Measurements from ENCODE around the gene ZNF768. TPM values are rescaled to one million over a fixed set of nuclear protein-coding genes. Genes with fewer than 3 reads are reported as not detected.

The ZNF768 gene
- total and polyA plus RNA-seq, 12 donors = 8.7 to 103 (median 30.9) TPM

- TF ChIP-seq CTCF (IDR thresholded peaks at IDR 0.05) (no peak), POLR2A (IDR thresholded peaks at IDR 0.05) (no peak)
- Histone ChIP-seq H3K36me3 (replicated peaks in 1 of 2) (no peaks in the 10 kb centered on the region), H3K27ac (no peak overlapping the region), H3K4me3 (no peak overlapping the region), H3K4me1 (replicated peaks in 1 of 2) (no peaks in the 10 kb centered on the region), H3K9me3 (replicated peaks in 1 of 3) (no peaks in the 10 kb centered on the region), H3K27me3 (peaks cover 8% of the 10 kb centered on the region)
- intact Hi-C loops (cut with DNase I) = no loop called here
- no peak for DNase-seq
- 40 to 67% (median 65%) methylated on average over 3 of the region's 3 CpGs for WGBS, 4 donors
Measured at GRCh38 chr16:30476991-30477390, 49.4 kb downstream of the ZNF768 start.

- Histone ChIP-seq H3K4me3 (no peak overlapping the region), H3K36me3 (replicated peaks in 1 of 2) (no peaks in the 10 kb centered on the region), H3K27me3 (peaks cover 8% of the 10 kb centered on the region), H3K4me1 (replicated peaks in 1 of 2) (no peaks in the 10 kb centered on the region), H3K9me3 (replicated peaks in 1 of 3) (no peaks in the 10 kb centered on the region), H3K27ac (no peak overlapping the region)
- intact Hi-C loops (cut with DNase I) = no loop called here
- WGBS, 4 donors = 79 to 83% (median 81%) methylated on average over 7 of the region's 7 CpGs
- no peak for TF ChIP-seq CTCF (IDR thresholded peaks at IDR 0.05)
- TF ChIP-seq POLR2A (IDR thresholded peaks at IDR 0.05) = no peak
- no peak for DNase-seq
Measured at GRCh38 chr16:30474684-30475083, 51.7 kb downstream of the ZNF768 start.

- 22 to 43% (median 31%) methylated on average over 2 to 35 of the region's 35 CpGs for WGBS, 4 donors
- Histone ChIP-seq H3K4me3 (no peak overlapping the region), H3K27me3 (peaks cover 8% of the 10 kb centered on the region), H3K4me1 (replicated peaks in 1 of 2) (no peaks in the 10 kb centered on the region), H3K36me3 (replicated peaks in 1 of 2) (no peaks in the 10 kb centered on the region), H3K27ac (no peak overlapping the region), H3K9me3 (replicated peaks in 1 of 3) (no peaks in the 10 kb centered on the region)
- TF ChIP-seq CTCF (IDR thresholded peaks at IDR 0.05) (no peak), POLR2A (IDR thresholded peaks at IDR 0.05) (no peak)
- intact Hi-C loops (cut with DNase I) = no loop called here
- no peak for DNase-seq
Measured at GRCh38 chr16:30474074-30474452, 52.3 kb downstream of the ZNF768 start.

Small RNA genes lying within 50 kb of the gene (microRNA-seq; reads per million reads assigned to microRNA genes)
- gene MIR4518 = 0 to 0.57 (median 0) reads per million in 3 donors

Small RNA genes lying within 50 kb of the gene (small RNA-seq; reads per million reads assigned to genes)
- gene MIR4518 = 0 reads per million in 2 donors
- gene RNU7-61P = 0 reads per million in 2 donors

Other genes with a start within 250 kb of the ZNF768 start
- 10 to 100 TPM; 27.5 to 95.8 (median 77.0) TPM for gene CD2BP2, start 171.3 kb downstream of the ZNF768 start, total RNA-seq
- gene CD2BP2, start 171.3 kb downstream of the ZNF768 start, polyA plus RNA-seq = 10 to 100 TPM; 53.5 to 95.6 (median 58.0) TPM
- 10 to 100 TPM; 17.0 to 67.7 (median 44.0) TPM for gene TBC1D10B, start 156.1 kb downstream of the ZNF768 start, total RNA-seq
- gene TBC1D10B, start 156.1 kb downstream of the ZNF768 start, polyA plus RNA-seq = 10 to 100 TPM; 33.7 to 65.4 (median 44.3) TPM
- gene MYL11, start 151.8 kb downstream of the ZNF768 start, total RNA-seq = 1 to 10 TPM in 2 of 9 donors, not detected in 7; 1.1 to 2.9 TPM
- gene MYL11, start 151.8 kb downstream of the ZNF768 start, polyA plus RNA-seq = 1 to 10 TPM in 1 of 3 donors, not detected in 2; 2.7 TPM
- 1 to 10 TPM in 7 of 9 donors, under 1 TPM in 1, not detected in 1; 0.11 to 5.5 (median 2.3) TPM for gene SEPTIN1, start 144.0 kb downstream of the ZNF768 start, total RNA-seq
- gene SEPTIN1, start 144.0 kb downstream of the ZNF768 start, polyA plus RNA-seq = 10 to 100 TPM in 1 of 3 donors, 1 to 10 TPM in 1, under 1 TPM in 1; 0.75 to 19.8 (median 9.3) TPM
- 10 to 100 TPM in 3 of 9 donors, 1 to 10 TPM in 6; 5.7 to 23.8 (median 8.9) TPM for gene ZNF48, start 131.1 kb downstream of the ZNF768 start, total RNA-seq
- gene ZNF48, start 131.1 kb downstream of the ZNF768 start, polyA plus RNA-seq = 1 to 10 TPM; 2.6 to 5.6 (median 4.2) TPM
- gene ZNF771, start 119.0 kb downstream of the ZNF768 start, total RNA-seq = 10 to 100 TPM in 7 of 9 donors, 1 to 10 TPM in 2; 8.2 to 81.3 (median 15.8) TPM
- gene ZNF771, start 119.0 kb downstream of the ZNF768 start, polyA plus RNA-seq = 10 to 100 TPM in 1 of 3 donors, 1 to 10 TPM in 2; 2.8 to 12.2 (median 9.5) TPM
- 10 to 100 TPM; 13.9 to 33.9 (median 29.5) TPM for gene DCTPP1, start 96.5 kb downstream of the ZNF768 start, total RNA-seq
- 10 to 100 TPM; 11.7 to 15.2 (median 13.3) TPM for gene DCTPP1, start 96.5 kb downstream of the ZNF768 start, polyA plus RNA-seq
- gene SEPHS2, start 80.7 kb downstream of the ZNF768 start, total RNA-seq = 10 to 100 TPM; 10.7 to 60.5 (median 46.2) TPM
- 10 to 100 TPM; 18.9 to 54.5 (median 21.9) TPM for gene SEPHS2, start 80.7 kb downstream of the ZNF768 start, polyA plus RNA-seq
- 10 to 100 TPM in 1 of 9 donors, 1 to 10 TPM in 7, under 1 TPM in 1; 0.72 to 14.7 (median 4.7) TPM for gene ITGAL, start 53.8 kb downstream of the ZNF768 start, total RNA-seq
- gene ITGAL, start 53.8 kb downstream of the ZNF768 start, polyA plus RNA-seq = 10 to 100 TPM in 1 of 3 donors, 1 to 10 TPM in 2; 2.1 to 10.6 (median 2.6) TPM
- gene ZNF747, start 8.3 kb upstream of the ZNF768 start, total RNA-seq = 10 to 100 TPM in 8 of 9 donors, 1 to 10 TPM in 1; 8.6 to 19.9 (median 15.2) TPM
- gene ZNF747, start 8.3 kb upstream of the ZNF768 start, polyA plus RNA-seq = 1 to 10 TPM; 7.7 to 9.3 (median 8.4) TPM
- gene ZNF764, start 31.8 kb upstream of the ZNF768 start, total RNA-seq = 10 to 100 TPM in 3 of 9 donors, 1 to 10 TPM in 6; 4.9 to 15.0 (median 9.6) TPM
- 1 to 10 TPM; 3.6 to 9.7 (median 5.9) TPM for gene ZNF764, start 31.8 kb upstream of the ZNF768 start, polyA plus RNA-seq
- gene ZNF688, start 45.1 kb upstream of the ZNF768 start, total RNA-seq = 10 to 100 TPM; 10.3 to 33.2 (median 17.9) TPM
- gene ZNF688, start 45.1 kb upstream of the ZNF768 start, polyA plus RNA-seq = 10 to 100 TPM; 16.4 to 43.4 (median 33.9) TPM
- 10 to 100 TPM in 8 of 9 donors, 1 to 10 TPM in 1; 9.4 to 37.0 (median 14.8) TPM for gene ZNF785, start 59.1 kb upstream of the ZNF768 start, total RNA-seq
- 10 to 100 TPM in 1 of 3 donors, 1 to 10 TPM in 2; 3.4 to 11.2 (median 8.9) TPM for gene ZNF785, start 59.1 kb upstream of the ZNF768 start, polyA plus RNA-seq
- gene ZNF689, start 83.8 kb upstream of the ZNF768 start, total RNA-seq = 10 to 100 TPM in 4 of 9 donors, 1 to 10 TPM in 5; 6.8 to 12.9 (median 9.9) TPM
- 1 to 10 TPM; 2.9 to 6.4 (median 3.2) TPM for gene ZNF689, start 83.8 kb upstream of the ZNF768 start, polyA plus RNA-seq
- gene PRR14, start 124.4 kb upstream of the ZNF768 start, total RNA-seq = 10 to 100 TPM in 7 of 9 donors, 1 to 10 TPM in 2; 9.6 to 70.4 (median 37.6) TPM
- gene PRR14, start 124.4 kb upstream of the ZNF768 start, polyA plus RNA-seq = 100 to 1,000 TPM in 2 of 3 donors, 10 to 100 TPM in 1; 29.8 to 204 (median 114) TPM
- 10 to 100 TPM; 19.6 to 84.0 (median 44.1) TPM for gene FBRS, start 131.9 kb upstream of the ZNF768 start, total RNA-seq
- 100 to 1,000 TPM in 1 of 3 donors, 10 to 100 TPM in 2; 18.3 to 186 (median 82.9) TPM for gene FBRS, start 131.9 kb upstream of the ZNF768 start, polyA plus RNA-seq
- gene SRCAP, start 172.6 kb upstream of the ZNF768 start, total RNA-seq = 10 to 100 TPM in 8 of 9 donors, 1 to 10 TPM in 1; 7.8 to 82.4 (median 48.7) TPM
- 10 to 100 TPM in 2 of 3 donors, 1 to 10 TPM in 1; 3.7 to 48.1 (median 19.7) TPM for gene SRCAP, start 172.6 kb upstream of the ZNF768 start, polyA plus RNA-seq
- gene PHKG2, start 221.9 kb upstream of the ZNF768 start, total RNA-seq = 10 to 100 TPM; 25.4 to 48.3 (median 34.3) TPM
- 10 to 100 TPM; 18.7 to 82.8 (median 58.5) TPM for gene PHKG2, start 221.9 kb upstream of the ZNF768 start, polyA plus RNA-seq
- 10 to 100 TPM in 3 of 9 donors, 1 to 10 TPM in 6; 2.3 to 22.1 (median 7.9) TPM for gene CFAP119, start 235.5 kb upstream of the ZNF768 start, total RNA-seq
- gene CFAP119, start 235.5 kb upstream of the ZNF768 start, polyA plus RNA-seq = 10 to 100 TPM in 2 of 3 donors, 1 to 10 TPM in 1; 6.3 to 37.6 (median 24.6) TPM
- gene RNF40, start 235.8 kb upstream of the ZNF768 start, total RNA-seq = 100 to 1,000 TPM in 8 of 9 donors, 10 to 100 TPM in 1; 86.9 to 164 (median 108) TPM
- 100 to 1,000 TPM; 121 to 143 (median 137) TPM for gene RNF40, start 235.8 kb upstream of the ZNF768 start, polyA plus RNA-seq

Data from adrenal gland (tissue), 12 donors.